ENCODE results near the gene ACY1.

- TF ChIP-seq CTCF (IDR thresholded peaks at IDR 0.05; ENCODE audit: low read depth, low read length, poor library complexity, severe bottlenecking) (no peak), EZH2phosphoT487 (IDR thresholded peaks at IDR 0.05; ENCODE audit: borderline replicate concordance, low read length) (no peak)
These were observed 12.2 kb downstream of the ACY1 start, which contains the start of gene RPL29 for GRCh38 chr3:51995346-51996163.
